SK-MEL-5 (cell line): ENCODE data around the gene PATL2. TPM values are rescaled to one million over a fixed set of nuclear protein-coding genes. Genes with fewer than 3 reads are reported as not detected.

Source experiments
- DNase-seq: peaks from one replicate; pipeline ENCODE4 v3.0.0-alpha.2; 2016; ENCODE audit warnings: low read depth, low spot score
- in situ Hi-C: cut with HindIII; loops from 2 replicates; pipeline ENCODE4 v1.10.0; 2016; ENCODE audit warnings: low sequenced_read_pairs, high pct_unique_total_duplicates, low pct_unique_long_range_greater_than_20kb
- small RNA-seq, 2 experiments: library from RNA; depleted of rRNA; stranded (forward); fragments of <200 nt; gene quantifications; one replicate each; pipeline ENCODE3, GENCODE V24; 2014
- total RNA-seq: library from RNA; depleted of rRNA; stranded (reverse); fragments of >200 nt; shearing (Covaris generic); gene quantifications from 2 replicates; pipeline ENCODE4 v1.2.3, GENCODE V29; 2014; rRNA removed

PATL2 gene
- total RNA-seq, 1 experiment from 2014 or later, result 0.21 TPM

- in situ Hi-C loops, result no loop called here
- DNase-seq, result no peak
Measured at GRCh38 chr15:44616974-44617373, 94.1 kb downstream of the PATL2 start.

Small RNA genes lying within 50 kb of the gene (small RNA-seq; reads per million reads assigned to genes)
- 0 reads per million in 2 experiments for gene RF00019

Other genes with a start within 250 kb of the PATL2 start
- gene EIF3J, start 174.2 kb downstream of the PATL2 start, total RNA-seq, result 56.5 and 59.4 TPM in 2 replicates
- 43.0 and 48.3 TPM in 2 replicates for gene SPG11, start 47.7 kb downstream of the PATL2 start, total RNA-seq
- gene B2M, start 194 bp upstream of the PATL2 start, total RNA-seq, result 1,639 and 1,647 TPM in 2 replicates
- gene TRIM69, start 25.2 kb upstream of the PATL2 start, total RNA-seq, result 10.9 and 13.5 TPM in 2 replicates
- gene TERB2, start 245.4 kb upstream of the PATL2 start, total RNA-seq, result not detected in 2 replicates